Endothelial cell of umbilical vein (primary cell): ENCODE data around the gene NAV3.

Source experiments
- CTCF ChIP-seq, 2 donors: IDR thresholded peaks; 1 replicate in 1 of 2; 2 replicates in 1 of 2; pipeline ENCODE4 v1.5.1; 2011; ENCODE audit warnings: low read length in 2 of 2, mild to moderate bottlenecking in 2 of 2, moderate library complexity in 2 of 2, control low read depth in 1 of 2, inconsistent platforms in 1 of 2, low read depth in 1 of 2; ENCODE audit not compliant: insufficient read depth in 1 of 2; ENCODE audit errors: extremely low read depth in 1 of 2
- EZH2 ChIP-seq: IDR thresholded peaks from 2 replicates; pipeline ENCODE4 v1.6.1; 2012; ENCODE audit warnings: borderline replicate concordance, low read depth, mild to moderate bottlenecking, moderate library complexity, low read length, inconsistent platforms; ENCODE audit not compliant: severe bottlenecking
- POLR2A ChIP-seq: IDR thresholded peaks from 2 replicates; pipeline ENCODE4 v1.6.1; 2012; ENCODE audit warnings: low read depth, mild to moderate bottlenecking, control low read depth, low read length
- POLR2AphosphoS5 ChIP-seq: IDR thresholded peaks from 2 replicates; pipeline ENCODE4 v1.6.1; 2012; ENCODE audit warnings: low read depth, mild to moderate bottlenecking, control low read depth, low read length, moderate library complexity; ENCODE audit not compliant: insufficient read depth
- TF ChIP-seq, protein P1 (sequence below): IDR thresholded peaks from 2 replicates; pipeline ENCODE4 v1.6.1; 2011; ENCODE audit not compliant: insufficient read depth, insufficient read length

- TF ChIP-seq CTCF (IDR thresholded peaks at IDR 0.05; ENCODE audit: extremely low read depth in 1 of 2, insufficient read depth in 1 of 2, low read depth in 1 of 2, low read length in 2 of 2) (no peak), POLR2AphosphoS5 (no peak), EZH2 (no peak), POLR2A (no peak)
- TF ChIP-seq, protein P1, sequence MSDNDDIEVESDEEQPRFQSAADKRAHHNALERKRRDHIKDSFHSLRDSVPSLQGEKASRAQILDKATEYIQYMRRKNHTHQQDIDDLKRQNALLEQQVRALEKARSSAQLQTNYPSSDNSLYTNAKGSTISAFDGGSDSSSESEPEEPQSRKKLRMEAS = no peak
Measured at GRCh38 chr12:77916276-77916675, 85.6 kb downstream of the NAV3 start.
